ENCODE results near the gene VAPA.
A peak's percentile ranks its signal among the peaks of the same experiment; 100 is the strongest.

VAPA gene

GRCh38 chr18:9944805-9945204, 31.0 kb downstream of the VAPA start:
- ATAC-seq: no peak

GRCh38 chr18:9946831-9947230, 33.0 kb downstream of the VAPA start:
- ATAC-seq: no peak

- no peak for ATAC-seq
Measured at GRCh38 chr18:9947248-9947647, 33.4 kb downstream of the VAPA start.

GRCh38 chr18:9949315-9949714, 35.5 kb downstream of the VAPA start:
- no peak for ATAC-seq

GRCh38 chr18:9949861-9950260, 36.0 kb downstream of the VAPA start:
- no peak for ATAC-seq

GRCh38 chr18:9950289-9951016, 36.6 kb downstream of the VAPA start:
- no peak for ATAC-seq

- peak in 1 of 2 donors; percentile 62 for ATAC-seq
Measured at GRCh38 chr18:9951022-9951859, 37.4 kb downstream of the VAPA start.

- ATAC-seq: no peak
Measured at GRCh38 chr18:9952633-9953416, 39.0 kb downstream of the VAPA start.

- ATAC-seq: no peak
Measured at GRCh38 chr18:9958861-9959399, 45.1 kb downstream of the VAPA start.

GRCh38 chr18:9959564-9959963, 45.7 kb downstream of the VAPA start:
- no peak for ATAC-seq

GRCh38 chr18:9960258-9960904, 46.6 kb downstream of the VAPA start:
- no peak for ATAC-seq

- no peak for ATAC-seq
Measured at GRCh38 chr18:9961041-9961440, 47.2 kb downstream of the VAPA start.

- no peak for ATAC-seq
Measured at GRCh38 chr18:9965711-9966624, 52.2 kb downstream of the VAPA start.

GRCh38 chr18:9968081-9968848, 54.4 kb downstream of the VAPA start:
- ATAC-seq: no peak

GRCh38 chr18:9969247-9969646, 55.4 kb downstream of the VAPA start:
- no peak for ATAC-seq

GRCh38 chr18:9971313-9971920, 57.6 kb downstream of the VAPA start:
- peak in 1 of 2 donors; percentile 49 for ATAC-seq

GRCh38 chr18:9973470-9973869, 59.7 kb downstream of the VAPA start:
- ATAC-seq: no peak

- ATAC-seq: no peak
Measured at GRCh38 chr18:9974279-9974915, 60.6 kb downstream of the VAPA start.

- ATAC-seq: no peak
Measured at GRCh38 chr18:9975658-9976057, 61.8 kb downstream of the VAPA start.

- ATAC-seq: no peak
Measured at GRCh38 chr18:9982711-9983110, 68.9 kb downstream of the VAPA start.
